ENCODE data around the gene RAB34.
"Not testable (repeated sequence)": the region's sequence is repeated elsewhere in the genome, so short reads cannot be mapped to it uniquely, and the experiment has no call there.

RAB34 gene

GRCh38 chr17:28745786-28746411 is 28.2 kb upstream of the RAB34 start:
- no peak for FAIRE-seq

- FAIRE-seq = no peak
These were observed 27.5 kb upstream of the RAB34 start for GRCh38 chr17:28744972-28745785.

GRCh38 chr17:28744104-28744971 is 26.7 kb upstream of the RAB34 start:
- FAIRE-seq = no peak

- no peak for FAIRE-seq
These were observed 25.8 kb upstream of the RAB34 start, which contains the start of gene TRAF4 for GRCh38 chr17:28743243-28744103. TRAF4 (plus strand) TSS chr17:28744011; CDS start chr17:28744113, 102 bp downstream.

- no peak for FAIRE-seq
These were observed 24.0 kb upstream of the RAB34 start for GRCh38 chr17:28741358-28742349.

- FAIRE-seq = no peak
These were observed 23.0 kb upstream of the RAB34 start for GRCh38 chr17:28740406-28741357.

GRCh38 chr17:28738680-28739384 is 21.2 kb upstream of the RAB34 start:
- FAIRE-seq = no peak

GRCh38 chr17:28737770-28738679 is 20.4 kb upstream of the RAB34 start:
- no peak for FAIRE-seq

GRCh38 chr17:28737316-28737715 is 19.6 kb upstream of the RAB34 start:
- FAIRE-seq = no peak

- FAIRE-seq = not testable (repeated sequence)
These were observed 18.5 kb upstream of the RAB34 start for GRCh38 chr17:28735913-28736769.

- FAIRE-seq = no peak
These were observed 17.6 kb upstream of the RAB34 start for GRCh38 chr17:28735242-28735722.

GRCh38 chr17:28734712-28735241 is 17.1 kb upstream of the RAB34 start:
- FAIRE-seq = no peak

- FAIRE-seq = no peak
These were observed 15.7 kb upstream of the RAB34 start for GRCh38 chr17:28733346-28733745.

- FAIRE-seq = no peak
These were observed 12.3 kb upstream of the RAB34 start for GRCh38 chr17:28729950-28730330.

- FAIRE-seq = peak; percentile 39
These were observed 10.9 kb upstream of the RAB34 start, which contains the start of gene NEK8 for GRCh38 chr17:28728364-28729200. NEK8 (plus strand) TSS chr17:28728788; CDS start chr17:28728814, 26 bp downstream.

Data from G401.6 (cell line).